Bronchial epithelial cell (primary cell): ENCODE measurements around the gene RBM42. TPM values are rescaled to one million over a fixed set of nuclear protein-coding genes. Genes with fewer than 3 reads are reported as not detected.

Experiments used
- DNase-seq: peaks from one replicate; pipeline ENCODE4 v3.0.0-alpha.2; 2010; ENCODE audit warnings: low read depth
- FAIRE-seq: peaks from 2 replicates; lab custom pipeline; 2011; peaks lifted over from hg19 to GRCh38; lab: Jason Lieb, UNC
- H3K27me3 ChIP-seq: 2 replicates; pipeline ENCODE4 v1.5.1; 2011; ENCODE audit warnings: low read length; ENCODE audit not compliant: control insufficient read depth, insufficient read depth
- H3K36me3 ChIP-seq: 2 replicates; pipeline ENCODE4 v1.5.1; 2011; ENCODE audit warnings: low read length; ENCODE audit not compliant: control insufficient read depth, insufficient read depth
- H3K4me3 ChIP-seq: 2 replicates; pipeline ENCODE4 v1.5.1; 2011; ENCODE audit warnings: mild to moderate bottlenecking, low read depth, low read length, control low read depth
- total RNA-seq: library from RNA; depleted of rRNA; stranded (reverse); fragments of >200 nt; gene quantifications from 2 replicates; pipeline ENCODE4 v1.2.1, GENCODE V29; 2014
- TF ChIP-seq, protein P1 (sequence below): IDR thresholded peaks from 2 replicates; pipeline ENCODE4 v1.5.1; 2011; ENCODE audit warnings: mild to moderate bottlenecking, moderate library complexity, low read length, control low read depth, inconsistent platforms; ENCODE audit not compliant: insufficient read depth, severe bottlenecking

The RBM42 gene
- total RNA-seq, 1 donor from 2014 or later: 33.4 TPM

- H3K4me3 ChIP-seq: no peak overlapping the region
- no peak for FAIRE-seq
- TF ChIP-seq, protein P1, sequence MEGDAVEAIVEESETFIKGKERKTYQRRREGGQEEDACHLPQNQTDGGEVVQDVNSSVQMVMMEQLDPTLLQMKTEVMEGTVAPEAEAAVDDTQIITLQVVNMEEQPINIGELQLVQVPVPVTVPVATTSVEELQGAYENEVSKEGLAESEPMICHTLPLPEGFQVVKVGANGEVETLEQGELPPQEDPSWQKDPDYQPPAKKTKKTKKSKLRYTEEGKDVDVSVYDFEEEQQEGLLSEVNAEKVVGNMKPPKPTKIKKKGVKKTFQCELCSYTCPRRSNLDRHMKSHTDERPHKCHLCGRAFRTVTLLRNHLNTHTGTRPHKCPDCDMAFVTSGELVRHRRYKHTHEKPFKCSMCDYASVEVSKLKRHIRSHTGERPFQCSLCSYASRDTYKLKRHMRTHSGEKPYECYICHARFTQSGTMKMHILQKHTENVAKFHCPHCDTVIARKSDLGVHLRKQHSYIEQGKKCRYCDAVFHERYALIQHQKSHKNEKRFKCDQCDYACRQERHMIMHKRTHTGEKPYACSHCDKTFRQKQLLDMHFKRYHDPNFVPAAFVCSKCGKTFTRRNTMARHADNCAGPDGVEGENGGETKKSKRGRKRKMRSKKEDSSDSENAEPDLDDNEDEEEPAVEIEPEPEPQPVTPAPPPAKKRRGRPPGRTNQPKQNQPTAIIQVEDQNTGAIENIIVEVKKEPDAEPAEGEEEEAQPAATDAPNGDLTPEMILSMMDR: no peak
- H3K27me3 ChIP-seq: no peaks in the 10 kb centered on the region
- H3K36me3 ChIP-seq: peaks cover 2% of the 10 kb centered on the region
- DNase-seq: no peak
These were observed 5.4 kb upstream of the RBM42 start for GRCh38 chr19:35623327-35624010.

DNA sequence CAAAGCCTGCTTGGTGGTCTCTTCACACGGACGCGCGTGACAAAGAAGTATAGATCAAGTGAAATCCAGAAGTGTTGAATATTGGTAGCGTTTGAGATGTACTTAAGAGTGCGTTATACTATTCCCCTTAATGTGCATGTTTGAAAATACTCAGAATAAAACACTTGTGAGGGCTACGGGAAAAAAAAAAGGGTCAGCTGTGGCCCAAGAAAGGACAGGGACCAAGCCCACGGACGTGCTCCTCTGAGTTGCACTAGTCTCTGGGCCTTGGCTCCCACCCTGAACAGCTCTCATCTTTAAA, 622 bp upstream of the RBM42 start:
- Histone ChIP-seq H3K4me3 (peak overlapping the region; percentile 57), H3K27me3 (no peaks in the 10 kb centered on the region), H3K36me3 (peaks cover 17% of the 10 kb centered on the region)
- FAIRE-seq (no peak), DNase-seq (no peak)
- TF ChIP-seq, protein P1: no peak

DNA sequence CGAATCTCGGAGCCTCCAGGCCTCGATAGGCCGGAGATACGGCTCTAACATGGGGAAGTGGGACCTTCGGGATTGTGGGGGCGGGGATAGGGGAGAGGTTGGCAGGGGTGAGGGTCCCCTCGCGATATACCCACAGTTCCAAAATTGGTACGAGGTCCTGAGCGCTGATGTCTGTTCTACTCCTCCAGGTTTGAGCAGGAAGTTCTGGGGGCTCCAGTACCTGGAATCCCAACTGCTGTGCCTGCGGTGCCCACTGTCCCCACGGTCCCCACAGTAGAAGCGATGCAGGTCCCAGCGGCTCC, 447 bp downstream of the RBM42 start:
- FAIRE-seq (no peak), DNase-seq (no peak)
- Histone ChIP-seq H3K4me3 (peak overlapping the region; percentile 57), H3K36me3 (peaks cover 22% of the 10 kb centered on the region), H3K27me3 (no peaks in the 10 kb centered on the region)
- TF ChIP-seq, protein P1: no peak

DNA sequence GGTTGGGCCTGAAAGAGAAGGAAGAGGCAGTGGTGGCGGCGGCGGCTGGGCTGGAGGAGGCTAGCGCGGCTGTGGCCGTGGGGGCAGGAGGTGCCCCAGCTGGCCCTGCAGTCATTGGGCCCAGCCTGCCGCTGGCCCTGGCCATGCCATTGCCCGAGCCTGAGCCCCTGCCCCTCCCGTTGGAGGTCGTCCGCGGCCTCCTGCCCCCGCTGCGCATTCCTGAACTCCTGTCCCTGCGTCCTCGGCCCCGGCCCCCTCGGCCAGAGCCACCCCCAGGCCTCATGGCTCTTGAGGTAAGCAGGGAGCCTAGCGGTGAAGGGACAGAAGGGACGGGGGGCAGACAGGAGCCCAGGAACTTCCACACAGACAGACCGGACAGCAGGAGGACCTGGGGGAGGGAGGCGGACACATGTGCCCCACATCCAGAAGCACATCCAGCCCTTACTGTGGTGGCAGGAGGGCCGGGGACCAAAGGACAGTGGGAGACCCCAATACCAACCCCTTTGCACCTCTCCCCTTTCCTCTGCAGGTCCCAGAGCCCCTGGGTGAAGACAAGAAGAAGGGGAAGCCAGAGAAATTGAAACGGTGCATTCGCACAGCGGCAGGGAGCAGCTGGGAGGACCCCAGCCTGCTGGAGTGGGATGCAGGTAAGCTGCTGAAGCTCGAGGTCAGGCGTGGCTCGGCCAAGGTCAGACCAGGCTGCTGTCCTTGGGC, 5.0 kb downstream of the RBM42 start:
- no peak overlapping the region for H3K4me3 ChIP-seq
- no peaks in the 10 kb centered on the region for H3K27me3 ChIP-seq
- TF ChIP-seq, protein P1: no peak
- H3K36me3 ChIP-seq: peaks cover 30% of the 10 kb centered on the region
- DNase-seq (no peak), FAIRE-seq (no peak)

DNA sequence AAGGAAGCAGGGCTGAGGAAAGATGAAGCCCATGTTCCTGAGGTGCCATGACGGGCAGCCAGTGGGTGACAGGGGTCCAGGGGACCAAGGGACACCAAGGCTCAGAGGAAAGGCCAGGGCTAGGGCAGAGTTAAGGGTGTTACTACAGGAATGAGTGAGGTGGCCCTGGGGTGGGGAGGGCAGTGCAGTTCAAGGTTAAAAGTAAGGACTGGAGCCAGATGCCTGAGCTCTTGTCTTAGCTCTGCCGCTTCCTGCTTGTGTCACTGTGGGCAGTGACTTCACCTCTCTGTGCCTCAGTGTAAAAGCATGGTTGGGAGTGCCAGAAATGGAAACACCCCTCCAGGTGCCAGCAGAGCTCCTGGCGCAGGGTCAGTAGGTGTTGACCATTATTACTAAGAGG, 7.8 kb downstream of the RBM42 start:
- no peak for FAIRE-seq
- Histone ChIP-seq H3K36me3 (peaks cover 21% of the 10 kb centered on the region), H3K4me3 (no peak overlapping the region), H3K27me3 (no peaks in the 10 kb centered on the region)
- TF ChIP-seq, protein P1: no peak
- DNase-seq: no peak

GRCh38 chr19:35637165-35637564, 8.3 kb downstream of the RBM42 start:
- H3K36me3 ChIP-seq: peaks cover 19% of the 10 kb centered on the region
- H3K4me3 ChIP-seq: no peak overlapping the region
- DNase-seq (no peak), FAIRE-seq (no peak)
- TF ChIP-seq, protein P1: no peak
- no peaks in the 10 kb centered on the region for H3K27me3 ChIP-seq
